Measurements from ENCODE around the gene GPR137. TPM values are rescaled to one million over a fixed set of nuclear protein-coding genes. Genes with fewer than 3 reads are reported as not detected.

The GPR137 gene
- total RNA-seq, 1 experiment from 2014 or later = 32.4 TPM

- Histone ChIP-seq H3K79me2 (ENCODE audit: low read length) (no peaks in the 10 kb centered on the region), H3K27me3 (ENCODE audit: low read length) (peaks cover 18% of the 10 kb centered on the region), H3K27ac (ENCODE audit: low read length) (no peak within 1 kb of the TSS), H3K9me2 (replicated peaks; ENCODE audit: low read length) (no peaks in the 10 kb centered on the region), H3K4me3 (ENCODE audit: low read length) (peak within 1 kb of the TSS; percentile 64), H3K36me3 (ENCODE audit: low read depth, low read length) (no peaks in the 10 kb centered on the region), H3K4me2 (ENCODE audit: low read length) (peak within 1 kb of the TSS; percentile 90), H3K4me1 (ENCODE audit: insufficient read depth, low read length) (peaks cover 34% of the 10 kb centered on the region), H3F3A (ENCODE audit: low read length, unreplicated experiment) (no peaks in the 10 kb centered on the region), H3K9me3 (ENCODE audit: low read length) (no peaks in the 10 kb centered on the region), H3K9ac (ENCODE audit: low read length) (peak within 1 kb of the TSS; percentile 5; the same call in 1 of the 2 replicates), H4K20me1 (ENCODE audit: low read length) (no peaks in the 10 kb centered on the region), H2AFZ (ENCODE audit: low read length) (peak within 1 kb of the TSS; percentile 82)
- CTCF ChIA-PET = interaction anchor here (0.5 to 2.2 kb wide), 13 partner anchors 11 to 285 kb away, joined by 3 to 13 read pairs (median 4); partner anchors contain the start of genes FKBP2, PRDX5, STIP1 and TRMT112
- DNase-seq (no peak), ATAC-seq (no peak)
- intact Hi-C loops (cut with micrococcal nuclease) = loop anchor here (2.0 kb wide), 3 partner anchors 15 to 53 kb away; partner anchors contain the start of genes BAD, GPR137 and PPP1R14B
- no TSS peak for BruUV-seq (replicated peaks)
- TF ChIP-seq EZH2phosphoT487 (IDR thresholded peaks at IDR 0.05; ENCODE audit: borderline replicate concordance, low read length) (no peak), EZH2 (IDR thresholded peaks at IDR 0.05; ENCODE audit: low read length, unreplicated experiment) (no peak)
- POLR2A ChIA-PET (ENCODE audit: unreplicated experiment) = interaction anchor here (1.1 kb wide), 1 partner anchor 59 kb away, joined by 3 read pairs; no protein-coding TSS in a partner anchor
These were observed 14.4 kb downstream of the GPR137 start, which contains the start of gene CATSPERZ for GRCh38 chr11:64299847-64300648. Gene CATSPERZ (plus strand): TSS chr11:64300358. CDS start chr11:64300411, 53 bp downstream.

DNA sequence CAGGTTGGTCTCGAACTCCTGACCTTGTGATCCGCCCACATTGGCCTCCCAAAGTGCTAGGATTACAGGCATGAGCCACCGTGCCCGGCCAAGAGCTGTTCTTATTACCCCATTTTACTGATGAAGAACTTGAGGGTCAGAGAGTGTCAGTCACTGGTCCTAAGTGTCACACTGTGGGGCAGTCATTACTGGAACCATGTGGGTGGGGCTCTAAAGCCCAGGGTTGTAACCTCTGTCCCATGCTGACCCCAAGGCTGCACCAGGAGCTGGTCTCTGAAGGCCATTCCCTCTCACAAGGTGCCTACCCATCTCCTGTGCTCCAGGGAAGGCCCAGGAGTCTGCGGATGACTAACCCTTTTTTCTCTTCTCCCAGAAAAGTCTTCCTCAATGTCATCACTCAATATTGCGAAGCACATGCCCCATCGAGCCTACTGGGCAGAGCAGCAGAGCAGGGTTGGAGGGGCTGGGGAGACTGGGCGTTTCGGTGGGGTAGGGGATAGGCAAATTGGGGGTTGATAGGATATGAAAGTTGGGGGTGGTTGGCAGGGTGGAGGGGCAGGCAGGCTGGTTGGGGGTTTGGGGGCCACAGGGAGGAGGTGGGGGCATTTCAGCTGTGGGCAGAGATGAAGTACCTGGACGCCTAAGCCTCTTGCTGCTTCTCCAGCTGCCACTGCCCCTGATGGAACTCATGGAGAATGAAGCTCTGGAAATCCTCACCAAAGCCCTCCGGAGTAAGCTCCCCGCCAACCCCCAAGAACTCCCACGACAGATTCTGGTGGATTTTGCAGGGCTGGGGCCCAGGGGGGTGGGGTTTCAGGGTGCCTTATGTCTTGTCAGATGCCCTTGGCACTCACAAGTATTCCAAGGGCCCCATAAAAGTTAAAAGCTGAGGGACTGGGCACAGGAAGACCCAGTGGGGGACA, 17.7 kb downstream of the GPR137 start:
- intact Hi-C loops (cut with micrococcal nuclease) = loop anchor here (2.0 kb wide), 3 partner anchors 33 to 99 kb away; partner anchors contain the start of gene FKBP2
- Histone ChIP-seq H3K27ac (ENCODE audit: low read length) (no peak overlapping the region), H3K9me2 (replicated peaks; ENCODE audit: low read length) (no peaks in the 10 kb centered on the region), H3K36me3 (ENCODE audit: low read depth, low read length) (no peaks in the 10 kb centered on the region), H4K20me1 (ENCODE audit: low read length) (no peaks in the 10 kb centered on the region), H3K4me3 (ENCODE audit: low read length) (no peak overlapping the region), H3K4me2 (ENCODE audit: low read length) (peak overlapping the region; percentile 92), H2AFZ (ENCODE audit: low read length) (no peak overlapping the region), H3K9me3 (ENCODE audit: low read length) (no peaks in the 10 kb centered on the region), H3K9ac (ENCODE audit: low read length) (no peak overlapping the region), H3F3A (ENCODE audit: low read length, unreplicated experiment) (no peaks in the 10 kb centered on the region), H3K27me3 (ENCODE audit: low read length) (peaks cover 18% of the 10 kb centered on the region), H3K4me1 (ENCODE audit: insufficient read depth, low read length) (peaks cover 35% of the 10 kb centered on the region), H3K79me2 (ENCODE audit: low read length) (peaks cover 26% of the 10 kb centered on the region)
- BruUV-seq (replicated peaks) = no TSS peak
- ChIA-PET CTCF (interaction anchor here (0.6 to 2.0 kb wide), 10 partner anchors 15 to 1418 kb away, joined by 3 to 20 read pairs (median 6); partner anchors contain the start of gene PRDX5), POLR2A (ENCODE audit: unreplicated experiment) (interaction anchor here (1.0 kb wide), 1 partner anchor 62 kb away, joined by 9 read pairs; the partner anchor contains the start of gene FKBP2)
- TF ChIP-seq CTCF (conservative IDR thresholded peaks at IDR 0.05; ENCODE audit: low read depth, low read length) (no peak), EZH2 (IDR thresholded peaks at IDR 0.05; ENCODE audit: low read length, unreplicated experiment) (no peak), EZH2phosphoT487 (IDR thresholded peaks at IDR 0.05; ENCODE audit: borderline replicate concordance, low read length) (no peak)
- no peak for ATAC-seq
- no peak for DNase-seq

DNA sequence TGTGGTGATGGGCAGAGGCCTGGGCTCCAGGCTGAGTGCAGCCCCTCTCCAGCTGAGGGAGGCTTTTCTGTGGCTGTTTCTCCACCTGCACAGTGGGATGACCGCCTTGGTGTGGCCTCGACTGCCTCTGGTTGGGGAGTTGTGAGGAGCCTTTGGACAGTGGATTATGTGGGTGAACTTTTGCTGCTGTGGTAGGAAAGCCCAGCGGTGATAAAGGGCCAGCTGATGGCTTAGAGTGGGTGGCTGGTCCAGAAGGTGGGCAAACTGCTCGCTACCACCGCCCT, 18.3 kb downstream of the GPR137 start:
- DNase-seq = no peak
- peak overlapping the region; percentile 92 for H3K4me2 ChIP-seq (ENCODE audit: low read length)
- peak overlapping the region; percentile 74 for H3K4me3 ChIP-seq (ENCODE audit: low read length)
- no peaks in the 10 kb centered on the region for H4K20me1 ChIP-seq (ENCODE audit: low read length)
- H2AFZ ChIP-seq (ENCODE audit: low read length) = no peak overlapping the region
- no peak for TF ChIP-seq CTCF (conservative IDR thresholded peaks at IDR 0.05; ENCODE audit: low read depth, low read length)
- no peak for TF ChIP-seq EZH2phosphoT487 (IDR thresholded peaks at IDR 0.05; ENCODE audit: borderline replicate concordance, low read length)
- TF ChIP-seq EZH2 (IDR thresholded peaks at IDR 0.05; ENCODE audit: low read length, unreplicated experiment) = no peak
- peaks cover 35% of the 10 kb centered on the region for H3K4me1 ChIP-seq (ENCODE audit: insufficient read depth, low read length)
- H3K9me2 ChIP-seq (replicated peaks; ENCODE audit: low read length) = no peaks in the 10 kb centered on the region
- no peaks in the 10 kb centered on the region for H3K9me3 ChIP-seq (ENCODE audit: low read length)
- no peaks in the 10 kb centered on the region for H3K36me3 ChIP-seq (ENCODE audit: low read depth, low read length)
- ChIA-PET CTCF (interaction anchor here (0.6 to 2.0 kb wide), 8 partner anchors 28 to 1419 kb away, joined by 3 to 20 read pairs (median 6); no protein-coding TSS in a partner anchor), POLR2A (ENCODE audit: unreplicated experiment) (no interaction called here)
- peaks cover 26% of the 10 kb centered on the region for H3K79me2 ChIP-seq (ENCODE audit: low read length)
- no TSS peak for BruUV-seq (replicated peaks)
- H3F3A ChIP-seq (ENCODE audit: low read length, unreplicated experiment) = no peaks in the 10 kb centered on the region
- no peak for ATAC-seq
- no peak overlapping the region for H3K9ac ChIP-seq (ENCODE audit: low read length)
- H3K27me3 ChIP-seq (ENCODE audit: low read length) = peaks cover 18% of the 10 kb centered on the region
- intact Hi-C loops (cut with micrococcal nuclease) = loop anchor here (2.0 kb wide), 3 partner anchors 33 to 99 kb away; partner anchors contain the start of gene FKBP2
- peak overlapping the region; percentile 85; the same call in 1 of the 2 replicates for H3K27ac ChIP-seq (ENCODE audit: low read length)

All from PC-3 (cell line).